HCT116 (cell line): ENCODE data around the gene PPM1D. TPM values are rescaled to one million over a fixed set of nuclear protein-coding genes. Genes with fewer than 3 reads are reported as not detected.

Experiments
- ATAC-seq: fragments of 200-7000 bp; cut with Tn5 transposase; 2 replicates; pipeline ENCODE4 v1.9.1; 2020; ENCODE audit warnings: mild to moderate bottlenecking, moderate library complexity
- BruUV-seq: library from RNA; stranded (reverse); fragments of 400-500 nt; replicated peaks from 2 replicates; lab custom pipeline; 2021; lab: Mats Ljungman, UMichigan
- CTCF ChIA-PET: fragments of 300-600 bp; sonication (Branson Sonifier 250); formaldehyde crosslinking; loops from one replicate; lab custom pipeline; 2021; ENCODE audit warnings: antibody characterized with exemption; lab: Charles Lee
- POLR2A ChIA-PET: fragments of 300-600, 350-600 bp; sonication (Branson Sonifier 250); formaldehyde crosslinking; loops from one replicate; lab custom pipeline; 2021; ENCODE audit warnings: antibody characterized with exemption; lab: Charles Lee
- RAD21 ChIA-PET, 2 experiments: fragments of 300-600 bp; sonication (Branson Sonifier 250); formaldehyde crosslinking; loops; one replicate each; lab custom pipeline; 2023; ENCODE audit warnings: low total read pairs in 2 of 2; ENCODE audit not compliant: uncharacterized antibody in 2 of 2, unreplicated experiment in 2 of 2, low non-redundant PET in 1 of 2; lab: Charles Lee
- DNase-seq: peaks from one replicate; pipeline ENCODE4 v3.0.0-alpha.2; 2010; ENCODE audit warnings: low read depth, low spot score
- H2AFZ ChIP-seq: fragments of 200-600 bp; shearing (Covaris generic), sonication (generic); 2 replicates; pipeline ENCODE4 v1.6.1; 2017; ENCODE audit warnings: low read depth, mixed run types, mixed read lengths, antibody characterized with exemption, low read length; ENCODE audit not compliant: poor library complexity, severe bottlenecking
- H3K27ac ChIP-seq: 2 replicates; pipeline ENCODE4 v1.5.1; 2012; ENCODE audit warnings: low read depth, low read length
- H3K27me3 ChIP-seq: fragments of 200-600 bp; sonication (generic); 2 replicates; pipeline ENCODE4 v1.6.1; 2016; ENCODE audit warnings: mixed run types, low read length, mixed read lengths; ENCODE audit not compliant: insufficient read depth
- H3K36me3 ChIP-seq, 2 experiments: fragments of 200-500 bp in 1 of 2; fragments of 200-600 bp in 1 of 2; sonication (Bioruptor generic) in 1 of 2; sonication (generic) in 1 of 2; 2 replicates each; pipeline versions ENCODE4 v1.5.1 to v1.6.1; 2014 to 2016; ENCODE audit warnings: low read length in 2 of 2, inconsistent platforms in 1 of 2, mixed read lengths in 1 of 2, mixed run types in 1 of 2; ENCODE audit not compliant: insufficient read depth in 2 of 2, control insufficient read depth in 1 of 2
- H3K4me1 ChIP-seq, 2 experiments: fragments of 200-600 bp in 1 of 2; sonication (generic) in 1 of 2; 2 replicates each; pipeline versions ENCODE4 v1.5.1 to v1.6.1; 2012 to 2017; ENCODE audit warnings: low read length in 2 of 2, inconsistent platforms in 1 of 2, mild to moderate bottlenecking in 1 of 2, mixed read lengths in 1 of 2, mixed run types in 1 of 2, moderate library complexity in 1 of 2; ENCODE audit not compliant: insufficient read depth in 2 of 2, control insufficient read depth in 1 of 2
- H3K4me2 ChIP-seq: fragments of 200-600 bp; sonication (generic); 2 replicates; pipeline ENCODE4 v1.6.1; 2017; ENCODE audit warnings: mixed run types, low read length, mixed read lengths
- H3K4me3 ChIP-seq, 2 experiments: fragments of 200-600 bp in 1 of 2; sonication (generic) in 1 of 2; replicated peaks in 1 of 2; 2 replicates each; pipeline ENCODE4 v1.5.1; 2011 to 2016; ENCODE audit warnings: low read length in 2 of 2, control low read depth in 1 of 2, low read depth in 1 of 2, mild to moderate bottlenecking in 1 of 2, mixed read lengths in 1 of 2, mixed run types in 1 of 2
- H3K79me2 ChIP-seq: fragments of 200-600 bp; sonication (generic); 2 replicates; pipeline ENCODE4 v1.6.1; 2017; ENCODE audit warnings: mild to moderate bottlenecking, mixed run types, low read length, moderate library complexity, mixed read lengths; ENCODE audit not compliant: insufficient read depth
- H3K9ac ChIP-seq: fragments of 200-600 bp; sonication (generic); 2 replicates; pipeline ENCODE4 v1.6.1; 2016; ENCODE audit warnings: low read length, mixed read lengths
- H3K9me2 ChIP-seq: fragments of 200-600 bp; sonication (generic), shearing (Covaris generic); 2 replicates; pipeline ENCODE4 v1.6.1; 2017; ENCODE audit warnings: mixed run types, mild to moderate bottlenecking, moderate library complexity; ENCODE audit not compliant: insufficient read depth
- H3K9me3 ChIP-seq, 2 experiments: fragments of 200-500 bp in 1 of 2; fragments of 200-600 bp in 1 of 2; sonication (Bioruptor generic) in 1 of 2; sonication (generic) in 1 of 2; 2 replicates each; pipeline ENCODE4 v1.6.1; 2014 to 2017; ENCODE audit warnings: low read length in 2 of 2, mixed read lengths in 2 of 2, inconsistent platforms in 1 of 2, low read depth in 1 of 2, mild to moderate bottlenecking in 1 of 2, mixed run types in 1 of 2, moderate library complexity in 1 of 2; ENCODE audit not compliant: control insufficient read depth in 1 of 2, insufficient read depth in 1 of 2
- H4K20me1 ChIP-seq: fragments of 200-600 bp; sonication (generic), shearing (Covaris generic); 2 replicates; pipeline ENCODE4 v1.6.1; 2017; ENCODE audit warnings: mixed run types, mild to moderate bottlenecking, moderate library complexity; ENCODE audit not compliant: insufficient read depth
- ATF3 ChIP-seq: IDR thresholded peaks from 2 replicates; pipeline ENCODE4 v1.6.1; 2012
- CBX3 ChIP-seq: IDR thresholded peaks from 2 replicates; pipeline ENCODE4 v1.6.1; 2012; ENCODE audit warnings: low read depth
- CTCF ChIP-seq, 3 experiments: fragments of 200-600 bp in 1 of 3; sonication (generic) in 1 of 3; IDR thresholded peaks in 2 of 3; conservative IDR thresholded peaks in 1 of 3; 2 replicates each; pipeline ENCODE4 v1.5.1; 2012 to 2017; ENCODE audit warnings: low read depth in 2 of 3, low read length in 2 of 3, antibody characterized with exemption in 1 of 3, borderline replicate concordance in 1 of 3, control low read depth in 1 of 3, mild to moderate bottlenecking in 1 of 3, mixed read lengths in 1 of 3, mixed run types in 1 of 3, moderate library complexity in 1 of 3; ENCODE audit not compliant: insufficient read depth in 1 of 3
- ELF1 ChIP-seq: IDR thresholded peaks from 2 replicates; pipeline ENCODE4 v1.6.1; 2012; ENCODE audit warnings: low read depth, borderline replicate concordance
- EZH2phosphoT487 ChIP-seq: fragments of 200-600 bp; IDR thresholded peaks from 2 replicates; pipeline ENCODE4 v1.6.1; 2018; ENCODE audit warnings: antibody characterized with exemption, borderline replicate concordance
- FOSL1 ChIP-seq: IDR thresholded peaks from 2 replicates; pipeline ENCODE4 v1.6.1; 2012; ENCODE audit warnings: low read depth
- REST ChIP-seq: IDR thresholded peaks from 2 replicates; pipeline ENCODE4 v1.6.1; 2012; ENCODE audit warnings: low read depth
- ZBTB33 ChIP-seq: IDR thresholded peaks from 2 replicates; pipeline ENCODE4 v1.6.1; 2011; ENCODE audit warnings: mild to moderate bottlenecking, low read length, moderate library complexity; ENCODE audit not compliant: insufficient replicate concordance; ENCODE audit errors: extremely low read depth
- ZFX ChIP-seq: fragments of 450-650 bp; IDR thresholded peaks from 2 replicates; pipeline ENCODE4 v1.6.1; 2017
- intact Hi-C: fragments of 100-400 bp; cut with micrococcal nuclease; formaldehyde crosslinking; loops from 2 replicates; pipeline ENCODE4 v1.10.0; 2022
- total RNA-seq: library from RNA; stranded (reverse); gene quantifications from one replicate; pipeline ENCODE4 v1.2.1, GENCODE V29; 2021; ENCODE audit not compliant: unreplicated experiment

Gene PPM1D
- total RNA-seq, 1 experiment from 2014 or later = 29.1 TPM

- ChIA-PET RAD21 (interaction anchor here in 1 of 2 experiments (0.7 kb wide), 1 partner anchor 363 kb away, joined by 5 read pairs; no protein-coding TSS in a partner anchor), POLR2A (no interaction called here), CTCF (interaction anchor here (0.7 to 2.0 kb wide), 4 partner anchors 24 to 46 kb away, joined by 3 to 9 read pairs (median 4); no protein-coding TSS in a partner anchor)
- H3K9me3 ChIP-seq = no peaks in the 10 kb centered on the region
- no peak for DNase-seq
- H3K9ac ChIP-seq = no peak overlapping the region
- H3K4me1 ChIP-seq = peaks cover 7 to 15% of the 10 kb centered on the region in 2 experiments
- H3K79me2 ChIP-seq = no peaks in the 10 kb centered on the region
- H3K4me3 ChIP-seq = no peak overlapping the region
- no peaks in the 10 kb centered on the region for H4K20me1 ChIP-seq
- H3K9me2 ChIP-seq = no peaks in the 10 kb centered on the region
- no peaks in the 10 kb centered on the region for H3K36me3 ChIP-seq
- H2AFZ ChIP-seq = peak overlapping the region; percentile 19
- no peak overlapping the region for H3K27ac ChIP-seq
- H3K4me2 ChIP-seq = no peak overlapping the region
- H3K27me3 ChIP-seq = no peaks in the 10 kb centered on the region
- no TSS peak for BruUV-seq
- no peak for ATAC-seq
- TF ChIP-seq EZH2phosphoT487 (no peak), CBX3 (no peak), CTCF (IDR thresholded peaks at IDR 0.05 in 2 of 3, conservative IDR thresholded peaks at IDR 0.05 in 1 of 3; ENCODE audit: borderline replicate concordance in 1 of 3, insufficient read depth in 1 of 3, low read depth in 2 of 3, low read length in 2 of 3) (no peak), FOSL1 (no peak), REST (no peak), ATF3 (no peak), ZBTB33 (no peak), ELF1 (no peak), ZFX (no peak)
- TF ChIP-seq, all 23 proteins: peak for 0
- intact Hi-C loops = no loop called here
Observed at GRCh38 chr17:60594734-60595133, 5.3 kb upstream of the PPM1D start.
